LoVo (cell line): ENCODE results near the gene MID1.

Experiments used
- DNase-seq: peaks from one replicate; pipeline ENCODE4 v3.0.0-alpha.2; 2016; ENCODE audit warnings: low spot score

The MID1 gene

GRCh38 chrX:10485326-10485725 lies 135.1 kb downstream of the MID1 start:
- no peak for DNase-seq

GRCh38 chrX:10484683-10485247 lies 135.6 kb downstream of the MID1 start:
- no peak for DNase-seq

- DNase-seq = no peak
These were observed 137.1 kb downstream of the MID1 start for GRCh38 chrX:10483191-10483831.

GRCh38 chrX:10482708-10483107 lies 137.7 kb downstream of the MID1 start:
- no peak for DNase-seq

GRCh38 chrX:10482261-10482660 lies 138.1 kb downstream of the MID1 start:
- DNase-seq = no peak

GRCh38 chrX:10480861-10481260 lies 139.5 kb downstream of the MID1 start:
- DNase-seq = no peak

- DNase-seq = no peak
These were observed 140.9 kb downstream of the MID1 start for GRCh38 chrX:10479508-10479907.

- DNase-seq = no peak
These were observed 142.9 kb downstream of the MID1 start for GRCh38 chrX:10477525-10477924.

- DNase-seq = no peak
These were observed 145.3 kb downstream of the MID1 start for GRCh38 chrX:10474913-10475568.

GRCh38 chrX:10474510-10474909 lies 145.9 kb downstream of the MID1 start:
- DNase-seq = no peak

- DNase-seq = no peak
These were observed 149.0 kb downstream of the MID1 start for GRCh38 chrX:10471418-10471817.

GRCh38 chrX:10470009-10470408 lies 150.4 kb downstream of the MID1 start:
- DNase-seq = no peak

GRCh38 chrX:10467793-10468192 lies 152.6 kb downstream of the MID1 start:
- DNase-seq = no peak

GRCh38 chrX:10465254-10465653 lies 155.1 kb downstream of the MID1 start:
- no peak for DNase-seq

GRCh38 chrX:10457092-10457491 lies 163.3 kb downstream of the MID1 start:
- DNase-seq = no peak

- DNase-seq = no peak
These were observed 166.4 kb downstream of the MID1 start for GRCh38 chrX:10453945-10454344.

- DNase-seq = no peak
These were observed 169.4 kb downstream of the MID1 start for GRCh38 chrX:10450959-10451355.

- DNase-seq = no peak
These were observed 170.0 kb downstream of the MID1 start for GRCh38 chrX:10450229-10450958.

GRCh38 chrX:10447564-10448214 lies 172.7 kb downstream of the MID1 start:
- no peak for DNase-seq

GRCh38 chrX:10444204-10444603 lies 176.2 kb downstream of the MID1 start:
- DNase-seq = no peak

- no peak for DNase-seq
These were observed 178.9 kb downstream of the MID1 start for GRCh38 chrX:10441464-10441863.

GRCh38 chrX:10433296-10433965 lies 187.0 kb downstream of the MID1 start:
- DNase-seq = no peak
